ENCODE data around the gene HDAC9.

GRCh38 chr7:18803923-18804322, 308.4 kb downstream of the HDAC9 start:
- TF ChIP-seq CTCF (conservative IDR thresholded peaks at IDR 0.05; ENCODE audit: low read depth, low read length) (no peak), EZH2 (IDR thresholded peaks at IDR 0.05; ENCODE audit: borderline replicate concordance, low read depth, low read length, poor library complexity, severe bottlenecking) (no peak)
